Karpas-422 (cell line): ENCODE results near the gene TSNAX. TPM values are rescaled to one million over a fixed set of nuclear protein-coding genes. Genes with fewer than 3 reads are reported as not detected.

ENCODE experiments used
- DNase-seq: peaks from one replicate; pipeline ENCODE4 v3.0.0-alpha.2; 2015
- H2AFZ ChIP-seq: fragments of 200-600 bp; sonication (generic); 2 replicates; pipeline ENCODE4 v1.6.1; 2014; ENCODE audit warnings: antibody characterized with exemption, low read length, mixed read lengths
- H3K27ac ChIP-seq: fragments of 200-600 bp; sonication (generic); 2 replicates; pipeline ENCODE4 v1.5.1; 2014; ENCODE audit warnings: mild to moderate bottlenecking, low read length, moderate library complexity
- H3K27me3 ChIP-seq: fragments of 200-600 bp; sonication (generic); 2 replicates; pipeline ENCODE4 v1.6.1; 2014; ENCODE audit warnings: low read length, mixed read lengths
- H3K36me3 ChIP-seq: fragments of 200-600 bp; sonication (generic); 2 replicates; pipeline ENCODE4 v1.6.1; 2014; ENCODE audit warnings: low read length, mixed read lengths; ENCODE audit not compliant: insufficient read depth
- H3K4me1 ChIP-seq: fragments of 200-600 bp; sonication (generic); 2 replicates; pipeline ENCODE4 v1.6.1; 2014; ENCODE audit warnings: mild to moderate bottlenecking, low read length, mixed read lengths
- H3K4me2 ChIP-seq: fragments of 200-600 bp; sonication (generic); 2 replicates; pipeline ENCODE4 v1.6.1; 2014; ENCODE audit warnings: low read length, low read depth, mild to moderate bottlenecking; ENCODE audit not compliant: poor library complexity, severe bottlenecking
- H3K4me3 ChIP-seq: fragments of 200-600 bp; sonication (generic); 2 replicates; pipeline ENCODE4 v1.5.1; 2014; ENCODE audit warnings: mild to moderate bottlenecking, antibody characterized with exemption, low read length, mixed read lengths
- H3K79me2 ChIP-seq: fragments of 200-600 bp; sonication (generic); 2 replicates; pipeline ENCODE4 v1.6.1; 2014; ENCODE audit warnings: mild to moderate bottlenecking, low read length, mixed read lengths
- H3K9ac ChIP-seq: fragments of 200-600 bp; sonication (generic); 2 replicates; pipeline ENCODE4 v1.6.0; 2014; ENCODE audit warnings: low read length
- H3K9me2 ChIP-seq: fragments of 200-600 bp; sonication (generic), shearing (Covaris generic); replicated peaks from 2 replicates; pipeline ENCODE4 v1.6.0; 2014; ENCODE audit warnings: mild to moderate bottlenecking, low read length, moderate library complexity; ENCODE audit not compliant: insufficient read depth
- H3K9me3 ChIP-seq: fragments of 300-700, 200-600 bp; sonication (generic); 2 replicates; pipeline ENCODE4 v1.6.1; 2014; ENCODE audit warnings: low read length, mixed read lengths
- H4K20me1 ChIP-seq: fragments of 200-600 bp; sonication (generic); 2 replicates; pipeline ENCODE4 v1.6.1; 2014; ENCODE audit warnings: mild to moderate bottlenecking, antibody characterized with exemption, low read length, low read depth; ENCODE audit not compliant: insufficient read depth
- total RNA-seq: library from RNA; depleted of rRNA; stranded (reverse); fragments of >200 nt; shearing (Covaris generic); gene quantifications from 2 replicates; pipeline ENCODE4 v1.2.3, GENCODE V29; 2014; ENCODE audit warnings: low replicate concordance

Gene TSNAX
- total RNA-seq, 1 experiment from 2014 or later, result 45.4 TPM

DNA sequence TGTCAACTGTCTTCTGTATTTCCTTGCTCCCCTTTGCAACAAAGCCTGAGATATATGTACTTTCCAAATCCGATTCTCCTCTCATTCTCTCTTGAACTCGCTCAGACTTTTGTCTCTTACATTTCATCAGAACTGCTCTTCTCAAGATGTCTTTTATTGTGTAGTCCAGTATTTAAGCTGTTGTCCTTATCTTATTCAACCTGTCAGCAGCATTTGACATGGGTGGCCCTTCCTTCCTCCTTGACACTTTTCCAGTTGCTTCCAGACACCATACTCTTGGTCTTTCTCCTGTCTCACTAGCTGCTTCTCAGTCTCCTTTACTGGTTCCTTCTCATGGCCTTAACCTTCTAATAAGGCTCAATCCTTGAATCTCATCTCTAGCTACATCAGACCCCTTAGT lies 47.0 kb downstream of the TSNAX start:
- no peaks in the 10 kb centered on the region for H4K20me1 ChIP-seq
- no peak for DNase-seq
- no peaks in the 10 kb centered on the region for H3K4me1 ChIP-seq
- H3K9ac ChIP-seq, result no peak overlapping the region
- H3K27ac ChIP-seq, result no peak overlapping the region
- no peaks in the 10 kb centered on the region for H3K27me3 ChIP-seq
- no peaks in the 10 kb centered on the region for H3K9me3 ChIP-seq
- H3K36me3 ChIP-seq, result no peaks in the 10 kb centered on the region
- no peak overlapping the region for H3K4me2 ChIP-seq
- no peak overlapping the region for H2AFZ ChIP-seq
- H3K79me2 ChIP-seq, result no peaks in the 10 kb centered on the region
- H3K4me3 ChIP-seq, result no peak overlapping the region
- no peaks in the 10 kb centered on the region for H3K9me2 ChIP-seq

DNA sequence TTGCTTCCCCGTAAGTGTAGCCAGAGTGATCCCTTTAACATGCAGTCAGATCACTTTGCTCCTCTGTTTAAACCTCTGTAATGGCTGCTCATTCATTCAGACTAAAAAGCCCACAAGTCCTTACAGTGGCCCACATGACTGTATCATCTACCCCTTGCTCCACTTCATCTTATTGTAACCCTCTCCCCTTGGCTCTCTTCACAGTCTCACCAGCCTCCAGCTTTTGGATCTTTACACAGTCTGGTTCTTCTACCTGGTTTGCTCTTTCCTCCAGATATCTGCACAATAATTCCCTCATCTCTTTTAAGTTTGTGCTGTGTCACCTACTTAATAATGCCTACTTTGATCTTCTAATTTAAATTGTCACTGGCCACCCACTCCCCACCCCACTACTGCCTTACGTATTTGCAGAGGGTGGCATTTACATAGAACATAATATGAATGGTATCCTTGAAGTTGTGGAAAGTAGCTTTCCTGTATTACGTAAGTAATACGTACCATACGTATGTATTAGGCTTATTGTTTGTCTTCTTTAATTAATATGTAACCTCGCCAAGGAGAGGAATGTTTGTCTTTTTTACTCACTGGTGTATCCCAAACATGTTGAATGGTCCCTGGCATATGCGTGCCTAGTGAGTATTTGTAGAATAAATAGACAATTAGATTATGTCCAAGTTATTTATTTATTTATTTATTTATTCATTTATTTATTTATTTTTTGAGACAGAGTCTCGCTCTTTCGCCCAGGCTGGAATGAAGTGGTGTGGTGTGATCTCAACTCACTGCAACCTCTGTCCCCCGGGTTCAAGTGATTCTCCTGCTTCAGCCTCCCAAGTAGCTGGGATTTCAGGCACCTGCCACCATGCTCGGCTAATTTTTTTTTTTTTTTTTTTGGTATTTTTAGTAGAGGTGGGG lies 48.6 kb downstream of the TSNAX start:
- Histone ChIP-seq H4K20me1 (no peaks in the 10 kb centered on the region), H2AFZ (no peak overlapping the region)

DNA sequence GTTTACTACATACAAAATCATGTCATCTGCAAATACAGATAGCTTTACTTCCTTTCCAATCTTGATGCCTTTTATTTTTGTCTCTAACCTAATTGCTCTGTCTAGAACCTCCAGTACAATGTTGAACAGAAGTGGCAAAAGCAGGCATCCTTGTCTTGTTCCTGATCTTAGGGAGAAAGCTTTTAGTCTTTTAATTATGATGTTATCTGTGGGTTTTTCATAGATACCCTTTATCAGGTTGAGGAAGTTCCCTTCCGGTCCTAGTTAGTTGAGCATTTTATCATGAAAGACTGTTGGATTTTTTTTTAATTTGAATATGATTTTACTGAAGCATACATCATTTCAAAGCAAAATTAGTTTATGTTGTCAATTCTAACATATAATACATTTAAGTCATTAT lies 52.4 kb downstream of the TSNAX start:
- Histone ChIP-seq H3K4me2 (no peak overlapping the region), H3K27me3 (no peaks in the 10 kb centered on the region), H3K36me3 (no peaks in the 10 kb centered on the region), H3K4me3 (no peak overlapping the region), H4K20me1 (no peaks in the 10 kb centered on the region), H3K9me3 (no peaks in the 10 kb centered on the region), H3K27ac (no peak overlapping the region), H3K79me2 (no peaks in the 10 kb centered on the region), H3K4me1 (no peaks in the 10 kb centered on the region), H3K9ac (no peak overlapping the region), H2AFZ (no peak overlapping the region), H3K9me2 (no peaks in the 10 kb centered on the region)
- no peak for DNase-seq

More for the DNA sequence above, 48.6 kb downstream of the TSNAX start:
- H3K4me2 ChIP-seq, result no peak overlapping the region
- H3K4me3 ChIP-seq, result no peak overlapping the region
- no peak overlapping the region for H3K9ac ChIP-seq
- H3K4me1 ChIP-seq, result no peaks in the 10 kb centered on the region
- no peaks in the 10 kb centered on the region for H3K79me2 ChIP-seq
- H3K27ac ChIP-seq, result no peak overlapping the region
- H3K9me3 ChIP-seq, result no peaks in the 10 kb centered on the region
- H3K36me3 ChIP-seq, result no peaks in the 10 kb centered on the region
- no peak for DNase-seq
- no peaks in the 10 kb centered on the region for H3K27me3 ChIP-seq
- no peaks in the 10 kb centered on the region for H3K9me2 ChIP-seq

DNA sequence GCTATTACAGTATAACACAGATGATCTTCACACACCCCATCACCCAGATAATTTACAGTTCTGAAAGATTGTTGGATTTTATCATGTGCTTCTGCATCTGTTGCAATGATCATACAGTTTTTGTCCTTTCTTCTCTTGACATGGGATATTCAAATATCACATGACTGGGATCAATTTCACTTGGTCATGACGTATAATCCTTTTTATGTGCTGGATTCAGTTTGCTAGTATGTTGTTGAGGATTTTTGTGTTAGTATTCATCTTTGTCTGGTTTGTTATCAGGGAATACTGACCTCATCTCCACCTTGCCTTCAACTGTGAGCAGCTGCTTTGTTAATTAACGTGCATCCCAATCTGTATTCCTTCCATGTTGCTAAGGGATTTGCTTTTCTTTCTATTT lies 53.4 kb downstream of the TSNAX start:
- Histone ChIP-seq H3K27me3 (no peaks in the 10 kb centered on the region), H3K9me3 (no peaks in the 10 kb centered on the region), H3K9me2 (no peaks in the 10 kb centered on the region), H3K4me3 (no peak overlapping the region), H4K20me1 (no peaks in the 10 kb centered on the region), H3K36me3 (no peaks in the 10 kb centered on the region), H3K79me2 (no peaks in the 10 kb centered on the region), H3K4me2 (no peak overlapping the region), H3K27ac (no peak overlapping the region), H2AFZ (no peak overlapping the region), H3K4me1 (no peaks in the 10 kb centered on the region), H3K9ac (no peak overlapping the region)
- no peak for DNase-seq

DNA sequence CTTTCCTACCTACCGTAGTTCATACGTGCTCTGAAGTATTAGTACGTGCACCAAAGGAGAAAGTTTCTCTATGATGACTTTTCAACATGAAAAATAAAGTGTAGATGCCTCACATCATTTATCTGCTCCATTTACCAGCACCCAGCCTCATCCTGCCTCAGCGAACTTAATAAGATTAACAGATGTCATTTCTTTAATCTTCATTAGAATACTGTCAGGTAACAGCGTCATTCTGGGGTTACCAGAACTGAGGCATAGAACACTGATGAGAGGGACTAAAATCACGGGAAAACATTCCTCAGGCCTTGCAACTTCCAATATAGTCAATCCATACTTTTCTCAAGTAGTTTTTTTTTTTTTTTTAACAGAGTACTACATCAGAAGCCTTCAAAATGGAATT lies 54.9 kb downstream of the TSNAX start:
- Histone ChIP-seq H3K36me3 (no peaks in the 10 kb centered on the region), H3K4me1 (no peaks in the 10 kb centered on the region), H3K9me3 (no peaks in the 10 kb centered on the region), H3K27me3 (no peaks in the 10 kb centered on the region), H3K4me2 (no peak overlapping the region), H2AFZ (no peak overlapping the region), H4K20me1 (no peaks in the 10 kb centered on the region), H3K4me3 (no peak overlapping the region), H3K9me2 (no peaks in the 10 kb centered on the region), H3K79me2 (no peaks in the 10 kb centered on the region), H3K27ac (no peak overlapping the region), H3K9ac (no peak overlapping the region)
- no peak for DNase-seq

DNA sequence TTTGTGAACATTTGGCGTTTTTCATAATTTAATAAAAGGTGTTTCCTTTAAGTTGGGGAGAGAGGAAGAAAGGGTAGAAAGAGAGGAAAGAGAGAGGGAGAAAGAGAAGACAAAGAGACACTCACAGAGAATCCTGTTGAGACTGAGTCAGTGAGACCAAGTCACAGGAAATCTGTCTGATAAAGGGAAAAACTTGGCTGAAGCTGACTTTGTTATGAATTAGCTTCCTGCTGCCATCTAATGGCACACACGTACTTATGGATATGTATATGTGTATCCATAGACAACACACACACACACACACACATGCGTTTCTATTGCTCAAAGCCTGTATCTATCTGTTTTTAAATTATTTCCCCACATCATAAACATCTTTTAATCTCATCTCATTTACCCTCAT lies 55.6 kb downstream of the TSNAX start:
- Histone ChIP-seq H4K20me1 (no peaks in the 10 kb centered on the region), H3K4me1 (no peaks in the 10 kb centered on the region), H3K4me2 (no peak overlapping the region), H3K9me2 (no peaks in the 10 kb centered on the region), H2AFZ (no peak overlapping the region), H3K27me3 (no peaks in the 10 kb centered on the region), H3K9me3 (no peaks in the 10 kb centered on the region), H3K27ac (no peak overlapping the region), H3K9ac (no peak overlapping the region), H3K36me3 (no peaks in the 10 kb centered on the region), H3K4me3 (no peak overlapping the region), H3K79me2 (no peaks in the 10 kb centered on the region)
- no peak for DNase-seq

DNA sequence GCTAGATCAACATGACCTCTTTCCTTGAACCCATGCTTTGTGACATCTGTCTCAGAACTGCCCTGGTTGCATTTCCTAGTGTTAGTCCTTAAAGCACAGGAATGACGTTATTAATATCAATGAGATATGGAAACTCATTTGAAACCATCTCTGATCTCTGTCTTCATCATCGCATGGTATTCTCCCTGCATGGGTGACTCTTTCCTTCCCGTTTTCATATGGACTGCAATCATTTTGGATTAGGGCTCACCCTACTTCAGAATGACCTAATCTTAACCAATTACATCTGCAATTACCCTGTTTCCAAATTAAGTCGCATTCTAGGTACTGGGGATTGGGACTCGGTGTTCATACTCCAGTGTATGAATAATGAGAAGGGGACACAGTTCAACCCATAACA lies 56.5 kb downstream of the TSNAX start:
- H3K36me3 ChIP-seq, result no peaks in the 10 kb centered on the region
- H3K9me2 ChIP-seq, result no peaks in the 10 kb centered on the region
- no peak overlapping the region for H2AFZ ChIP-seq
- H3K27me3 ChIP-seq, result no peaks in the 10 kb centered on the region
- no peak overlapping the region for H3K4me3 ChIP-seq
- no peak overlapping the region for H3K27ac ChIP-seq
- H3K9ac ChIP-seq, result no peak overlapping the region
- DNase-seq, result no peak
- H3K79me2 ChIP-seq, result no peaks in the 10 kb centered on the region
- no peaks in the 10 kb centered on the region for H3K9me3 ChIP-seq
- H3K4me2 ChIP-seq, result no peak overlapping the region
- no peaks in the 10 kb centered on the region for H3K4me1 ChIP-seq
- no peaks in the 10 kb centered on the region for H4K20me1 ChIP-seq

DNA sequence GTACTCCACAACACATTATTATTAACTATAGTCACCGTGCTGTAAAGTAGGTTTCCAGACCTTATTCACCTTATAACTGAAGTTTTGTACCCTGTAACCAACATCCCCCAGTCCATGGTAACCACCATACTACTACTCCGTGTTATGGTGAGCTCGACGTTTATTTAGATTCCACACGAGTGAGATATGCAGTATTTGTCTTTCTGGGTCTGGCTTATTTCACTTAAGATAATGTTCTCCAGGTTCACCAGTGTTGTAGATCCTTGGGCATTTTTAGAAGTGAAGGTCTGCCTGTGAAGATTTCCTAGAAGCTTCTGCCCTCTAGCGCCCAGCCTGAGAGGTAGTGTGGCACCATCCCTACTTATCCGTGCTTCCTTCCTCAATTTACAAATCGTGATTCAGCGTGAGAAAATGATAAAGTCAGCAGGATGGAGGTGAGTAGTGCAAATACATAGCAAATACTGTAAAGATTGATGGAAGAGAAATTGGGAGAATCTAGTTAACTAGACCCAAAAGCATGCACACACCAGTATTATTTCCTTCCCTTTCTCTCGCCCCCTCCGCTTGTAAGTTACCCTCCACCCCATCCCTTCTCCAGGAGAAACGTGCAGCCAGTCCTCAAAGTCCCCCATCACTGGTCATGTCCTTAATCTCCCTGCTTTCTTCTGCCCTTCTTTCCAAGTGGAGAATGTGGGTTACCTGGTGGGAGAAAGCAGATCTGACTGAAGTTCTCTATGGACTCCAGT lies 62.2 kb downstream of the TSNAX start:
- Histone ChIP-seq H3K9me2 (no peaks in the 10 kb centered on the region), H3K9me3 (no peaks in the 10 kb centered on the region), H3K27me3 (no peaks in the 10 kb centered on the region), H2AFZ (no peak overlapping the region), H3K36me3 (no peaks in the 10 kb centered on the region), H3K4me3 (no peak overlapping the region), H3K9ac (no peak overlapping the region), H3K27ac (no peak overlapping the region), H3K4me2 (no peak overlapping the region), H4K20me1 (no peaks in the 10 kb centered on the region), H3K79me2 (no peaks in the 10 kb centered on the region), H3K4me1 (no peaks in the 10 kb centered on the region)
- DNase-seq, result peak; percentile 67
